Lower leg skin (tissue), 4 donors: Measurements from ENCODE around the gene LIMK2. TPM values are rescaled to one million over a fixed set of nuclear protein-coding genes. Genes with fewer than 3 reads are reported as not detected.

Experiments used
- DNase-seq, 2 donors: peaks; one replicate each; pipeline ENCODE4 v3.0.0-alpha.2; 2019; ENCODE audit warnings: low spot score in 2 of 2
- H3K4me3 ChIP-seq: fragments of 200-600 bp; sonication (generic); 2 replicates; pipeline ENCODE4 v1.5.1; 2017; ENCODE audit warnings: mild to moderate bottlenecking, low read depth; ENCODE audit not compliant: poor library complexity, severe bottlenecking
- POLR2A ChIP-seq, 2 donors: fragments of 450-650 bp; IDR thresholded peaks; one replicate each; pipeline ENCODE4 v1.6.1; 2016 to 2017; ENCODE audit warnings: antibody characterized with exemption in 2 of 2, mild to moderate bottlenecking in 1 of 2, moderate library complexity in 1 of 2
- WGBS, 2 donors: methylation state at CpG; one replicate each; pipeline ENCODE4 v1.1.5; 2018; 5-methylcytosine and 5-hydroxymethylcytosine counted together
- intact Hi-C: fragments of 100-400 bp; cut with DNase I; formaldehyde crosslinking; loops from one replicate; pipeline ENCODE4 v1.15.0; 2023; ENCODE audit warnings: low total_unique reads
- total RNA-seq, 4 donors: library from RNA; depleted of rRNA; stranded (reverse); fragments of >200 nt; gene quantifications; one replicate each; pipeline ENCODE4 v1.1.0, GENCODE V29; 2016
- TF ChIP-seq, protein P1 (sequence below), 3 donors: fragments of 450-650 bp; IDR thresholded peaks; one replicate each; pipeline ENCODE4 v1.5.1; 2016; ENCODE audit warnings: antibody characterized with exemption in 3 of 3, mild to moderate bottlenecking in 3 of 3, moderate library complexity in 2 of 3

The LIMK2 gene
- total RNA-seq, 4 donors from 2014 or later = 135 to 218 (median 168) TPM

DNA sequence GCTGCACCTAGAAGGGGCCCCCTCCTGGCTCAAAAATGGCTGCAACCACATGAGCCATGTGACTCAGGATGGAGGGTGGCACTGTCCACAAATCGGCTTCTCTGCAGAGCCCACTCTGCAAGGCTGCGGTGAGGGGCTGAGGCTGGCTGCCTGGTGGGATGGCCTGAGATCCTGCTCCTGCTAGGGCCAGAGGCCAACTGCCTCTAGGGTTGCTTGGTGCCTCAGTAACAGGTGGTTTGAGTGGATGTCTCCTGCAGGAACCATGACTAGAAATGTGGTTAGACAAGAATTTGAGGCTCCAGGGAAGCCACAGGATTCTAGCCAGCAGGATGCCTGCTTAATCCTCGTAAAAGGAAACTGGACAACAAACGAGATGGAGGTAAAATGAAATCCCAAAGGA lies 116.9 kb downstream of the LIMK2 start:
- DNase-seq = no peak
- intact Hi-C loops = no loop called here
- no peak overlapping the region for H3K4me3 ChIP-seq
- 75% methylated on average over 4 of the region's 4 CpGs for WGBS, 2 donors
- TF ChIP-seq, protein P1, sequence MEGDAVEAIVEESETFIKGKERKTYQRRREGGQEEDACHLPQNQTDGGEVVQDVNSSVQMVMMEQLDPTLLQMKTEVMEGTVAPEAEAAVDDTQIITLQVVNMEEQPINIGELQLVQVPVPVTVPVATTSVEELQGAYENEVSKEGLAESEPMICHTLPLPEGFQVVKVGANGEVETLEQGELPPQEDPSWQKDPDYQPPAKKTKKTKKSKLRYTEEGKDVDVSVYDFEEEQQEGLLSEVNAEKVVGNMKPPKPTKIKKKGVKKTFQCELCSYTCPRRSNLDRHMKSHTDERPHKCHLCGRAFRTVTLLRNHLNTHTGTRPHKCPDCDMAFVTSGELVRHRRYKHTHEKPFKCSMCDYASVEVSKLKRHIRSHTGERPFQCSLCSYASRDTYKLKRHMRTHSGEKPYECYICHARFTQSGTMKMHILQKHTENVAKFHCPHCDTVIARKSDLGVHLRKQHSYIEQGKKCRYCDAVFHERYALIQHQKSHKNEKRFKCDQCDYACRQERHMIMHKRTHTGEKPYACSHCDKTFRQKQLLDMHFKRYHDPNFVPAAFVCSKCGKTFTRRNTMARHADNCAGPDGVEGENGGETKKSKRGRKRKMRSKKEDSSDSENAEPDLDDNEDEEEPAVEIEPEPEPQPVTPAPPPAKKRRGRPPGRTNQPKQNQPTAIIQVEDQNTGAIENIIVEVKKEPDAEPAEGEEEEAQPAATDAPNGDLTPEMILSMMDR (IDR thresholded peaks at IDR 0.05) = no peak
- TF ChIP-seq POLR2A (IDR thresholded peaks at IDR 0.05) = no peak

Other genes with a start within 250 kb of the LIMK2 start
- 10 to 100 TPM; 16.2 to 34.7 (median 21.4) TPM for gene MORC2, start 243.5 kb upstream of the LIMK2 start, total RNA-seq
- gene TUG1, start 243.0 kb upstream of the LIMK2 start, total RNA-seq = 10 to 100 TPM; 43.8 to 63.0 (median 50.9) TPM
- gene SMTN, start 131.0 kb upstream of the LIMK2 start, total RNA-seq = 10 to 100 TPM; 46.1 to 86.1 (median 62.3) TPM
- gene SELENOM, start 104.7 kb upstream of the LIMK2 start, total RNA-seq = 100 to 1,000 TPM in 2 of 4 donors, 10 to 100 TPM in 2; 66.6 to 164 (median 92.8) TPM
- gene INPP5J, start 89.3 kb upstream of the LIMK2 start, total RNA-seq = 1 to 10 TPM; 1.4 to 4.2 (median 2.9) TPM
- gene PLA2G3, start 71.8 kb upstream of the LIMK2 start, total RNA-seq = 10 to 100 TPM in 2 of 4 donors, 1 to 10 TPM in 2; 6.5 to 11.3 (median 8.7) TPM
- gene RNF185, start 52.1 kb upstream of the LIMK2 start, total RNA-seq = 10 to 100 TPM; 29.0 to 59.0 (median 44.7) TPM
- gene PIK3IP1, start 80.2 kb downstream of the LIMK2 start, total RNA-seq = 100 to 1,000 TPM in 3 of 4 donors, 10 to 100 TPM in 1; 84.8 to 162 (median 120) TPM
- gene PATZ1, start 134.0 kb downstream of the LIMK2 start, total RNA-seq = 10 to 100 TPM; 10.5 to 17.0 (median 13.0) TPM
- gene DRG1, start 187.3 kb downstream of the LIMK2 start, total RNA-seq = 10 to 100 TPM; 43.0 to 55.1 (median 48.7) TPM